Stomach (tissue), 4 donors: ENCODE measurements around the gene LDB2.

Experiments used
- POLR2A ChIP-seq, 4 donors: fragments of 450-650 bp; IDR thresholded peaks; one replicate each; pipeline ENCODE4 v1.6.1; 2016; ENCODE audit warnings: antibody characterized with exemption in 4 of 4, control low read depth in 2 of 4, mild to moderate bottlenecking in 1 of 4, moderate library complexity in 1 of 4
- TF ChIP-seq, protein P1 (sequence below), 7 experiments: fragments of 450-650 bp in 4 of 7; fragments of 200-600 bp in 3 of 7; sonication (generic) in 3 of 7; IDR thresholded peaks; one replicate each; pipeline ENCODE4 v1.5.1; 2016 to 2019; ENCODE audit warnings: antibody characterized with exemption in 7 of 7, control low read depth in 2 of 7, mild to moderate bottlenecking in 1 of 7

- TF ChIP-seq POLR2A (IDR thresholded peaks at IDR 0.05) = no peak
- TF ChIP-seq, protein P1, sequence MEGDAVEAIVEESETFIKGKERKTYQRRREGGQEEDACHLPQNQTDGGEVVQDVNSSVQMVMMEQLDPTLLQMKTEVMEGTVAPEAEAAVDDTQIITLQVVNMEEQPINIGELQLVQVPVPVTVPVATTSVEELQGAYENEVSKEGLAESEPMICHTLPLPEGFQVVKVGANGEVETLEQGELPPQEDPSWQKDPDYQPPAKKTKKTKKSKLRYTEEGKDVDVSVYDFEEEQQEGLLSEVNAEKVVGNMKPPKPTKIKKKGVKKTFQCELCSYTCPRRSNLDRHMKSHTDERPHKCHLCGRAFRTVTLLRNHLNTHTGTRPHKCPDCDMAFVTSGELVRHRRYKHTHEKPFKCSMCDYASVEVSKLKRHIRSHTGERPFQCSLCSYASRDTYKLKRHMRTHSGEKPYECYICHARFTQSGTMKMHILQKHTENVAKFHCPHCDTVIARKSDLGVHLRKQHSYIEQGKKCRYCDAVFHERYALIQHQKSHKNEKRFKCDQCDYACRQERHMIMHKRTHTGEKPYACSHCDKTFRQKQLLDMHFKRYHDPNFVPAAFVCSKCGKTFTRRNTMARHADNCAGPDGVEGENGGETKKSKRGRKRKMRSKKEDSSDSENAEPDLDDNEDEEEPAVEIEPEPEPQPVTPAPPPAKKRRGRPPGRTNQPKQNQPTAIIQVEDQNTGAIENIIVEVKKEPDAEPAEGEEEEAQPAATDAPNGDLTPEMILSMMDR (IDR thresholded peaks at IDR 0.05) = no peak
Observed at GRCh38 chr4:16692961-16693506, 205.4 kb downstream of the LDB2 start.
